Muscle layer of colon (tissue), 2 donors: Measurements from ENCODE around the gene PMS1.
A peak's percentile ranks its signal among the peaks of the same experiment; 100 is the strongest.

Experiments used
- H3K27ac ChIP-seq: one replicate; pipeline ENCODE4 v1.7.0; 2013; ENCODE audit warnings: low read depth, mild to moderate bottlenecking, low read length, moderate library complexity
- H3K27me3 ChIP-seq, 2 donors: one replicate each; pipeline ENCODE4 v1.7.0; 2013; ENCODE audit warnings: low read length in 2 of 2, mild to moderate bottlenecking in 2 of 2; ENCODE audit not compliant: insufficient read depth in 2 of 2, control insufficient read depth in 1 of 2
- H3K36me3 ChIP-seq: one replicate; pipeline ENCODE4 v1.7.0; 2013; ENCODE audit warnings: mild to moderate bottlenecking, low read length; ENCODE audit not compliant: insufficient read depth
- H3K4me1 ChIP-seq: one replicate; pipeline ENCODE4 v1.7.0; 2013; ENCODE audit warnings: mild to moderate bottlenecking, low read length; ENCODE audit not compliant: insufficient read depth
- H3K4me3 ChIP-seq, 2 donors: one replicate each; pipeline ENCODE4 v1.7.0; 2013; ENCODE audit warnings: low read length in 2 of 2, low read depth in 1 of 2, mild to moderate bottlenecking in 1 of 2, moderate library complexity in 1 of 2
- H3K9ac ChIP-seq: one replicate; pipeline ENCODE4 v1.7.0; 2013; ENCODE audit warnings: low read length
- H3K9me3 ChIP-seq: one replicate; pipeline ENCODE4 v1.7.0; 2013; ENCODE audit warnings: mild to moderate bottlenecking, low read length
- donor health status: abdominal sarcoma.
- donor health status: Adenocarcinoma of cecum.

The PMS1 gene

GRCh38 chr2:189783451-189783926 is 761 bp upstream of the PMS1 start:
- Histone ChIP-seq H3K4me1 (peaks cover 22% of the 10 kb centered on the region), H3K36me3 (peaks cover 19% of the 10 kb centered on the region), H3K4me3 (peak overlapping the region; percentile 83 to 86), H3K9me3 (no peaks in the 10 kb centered on the region), H3K27me3 (no peaks in the 10 kb centered on the region), H3K27ac (peak overlapping the region; percentile 96), H3K9ac (peak overlapping the region; percentile 55)

- H3K27me3 ChIP-seq: no peaks in the 10 kb centered on the region
- peaks cover 16% of the 10 kb centered on the region for H3K36me3 ChIP-seq
- no peaks in the 10 kb centered on the region for H3K4me1 ChIP-seq
- no peak overlapping the region for H3K4me3 ChIP-seq
- H3K9ac ChIP-seq: no peak overlapping the region
- H3K27ac ChIP-seq: no peak overlapping the region
- H3K9me3 ChIP-seq: no peaks in the 10 kb centered on the region
Measured at GRCh38 chr2:189791338-189792042, 7.2 kb downstream of the PMS1 start.

GRCh38 chr2:189794310-189794709 is 10.1 kb downstream of the PMS1 start:
- Histone ChIP-seq H3K9ac (no peak overlapping the region), H3K4me3 (no peak overlapping the region), H3K27me3 (no peaks in the 10 kb centered on the region), H3K27ac (no peak overlapping the region), H3K9me3 (no peaks in the 10 kb centered on the region), H3K4me1 (peaks cover 9% of the 10 kb centered on the region), H3K36me3 (peaks cover 22% of the 10 kb centered on the region)

GRCh38 chr2:189797902-189798301 is 13.7 kb downstream of the PMS1 start:
- H3K9me3 ChIP-seq: no peaks in the 10 kb centered on the region
- H3K9ac ChIP-seq: no peak overlapping the region
- H3K27me3 ChIP-seq: no peaks in the 10 kb centered on the region
- peaks cover 21% of the 10 kb centered on the region for H3K36me3 ChIP-seq
- H3K4me3 ChIP-seq: no peak overlapping the region
- H3K27ac ChIP-seq: no peak overlapping the region
- H3K4me1 ChIP-seq: peaks cover 9% of the 10 kb centered on the region

GRCh38 chr2:189798312-189799029 is 14.2 kb downstream of the PMS1 start:
- Histone ChIP-seq H3K4me3 (no peak overlapping the region), H3K36me3 (peaks cover 15% of the 10 kb centered on the region), H3K4me1 (peaks cover 9% of the 10 kb centered on the region), H3K9ac (no peak overlapping the region), H3K27ac (no peak overlapping the region), H3K9me3 (no peaks in the 10 kb centered on the region), H3K27me3 (no peaks in the 10 kb centered on the region)

- Histone ChIP-seq H3K9me3 (no peaks in the 10 kb centered on the region), H3K4me3 (no peak overlapping the region), H3K27ac (no peak overlapping the region), H3K27me3 (no peaks in the 10 kb centered on the region), H3K9ac (no peak overlapping the region), H3K4me1 (peaks cover 9% of the 10 kb centered on the region), H3K36me3 (peaks cover 12% of the 10 kb centered on the region)
Measured at GRCh38 chr2:189799030-189799331, 14.7 kb downstream of the PMS1 start.

- no peak overlapping the region for H3K27ac ChIP-seq
- peaks cover 9% of the 10 kb centered on the region for H3K4me1 ChIP-seq
- H3K36me3 ChIP-seq: peaks cover 12% of the 10 kb centered on the region
- no peaks in the 10 kb centered on the region for H3K27me3 ChIP-seq
- no peak overlapping the region for H3K9ac ChIP-seq
- no peaks in the 10 kb centered on the region for H3K9me3 ChIP-seq
- no peak overlapping the region for H3K4me3 ChIP-seq
Measured at GRCh38 chr2:189799531-189799930, 15.3 kb downstream of the PMS1 start.

- H3K9ac ChIP-seq: no peak overlapping the region
- H3K9me3 ChIP-seq: no peaks in the 10 kb centered on the region
- H3K27ac ChIP-seq: no peak overlapping the region
- peaks cover under 1% of the 10 kb centered on the region for H3K36me3 ChIP-seq
- no peaks in the 10 kb centered on the region for H3K27me3 ChIP-seq
- no peak overlapping the region for H3K4me3 ChIP-seq
- H3K4me1 ChIP-seq: peaks cover 9% of the 10 kb centered on the region
Measured at GRCh38 chr2:189802396-189802912, 18.2 kb downstream of the PMS1 start.

GRCh38 chr2:189803431-189803830 is 19.2 kb downstream of the PMS1 start:
- Histone ChIP-seq H3K4me1 (peaks cover 2% of the 10 kb centered on the region), H3K4me3 (no peak overlapping the region), H3K36me3 (no peaks in the 10 kb centered on the region), H3K27ac (no peak overlapping the region), H3K27me3 (no peaks in the 10 kb centered on the region), H3K9me3 (no peaks in the 10 kb centered on the region), H3K9ac (no peak overlapping the region)

GRCh38 chr2:189818249-189819038 is 34.2 kb downstream of the PMS1 start:
- no peaks in the 10 kb centered on the region for H3K27me3 ChIP-seq
- peaks cover 8% of the 10 kb centered on the region for H3K36me3 ChIP-seq
- H3K9me3 ChIP-seq: no peaks in the 10 kb centered on the region
- no peak overlapping the region for H3K9ac ChIP-seq
- H3K4me1 ChIP-seq: no peaks in the 10 kb centered on the region
- no peak overlapping the region for H3K4me3 ChIP-seq
- H3K27ac ChIP-seq: no peak overlapping the region

- H3K9ac ChIP-seq: no peak overlapping the region
- no peaks in the 10 kb centered on the region for H3K27me3 ChIP-seq
- H3K4me1 ChIP-seq: no peaks in the 10 kb centered on the region
- no peaks in the 10 kb centered on the region for H3K9me3 ChIP-seq
- H3K27ac ChIP-seq: no peak overlapping the region
- peaks cover 8% of the 10 kb centered on the region for H3K36me3 ChIP-seq
- H3K4me3 ChIP-seq: no peak overlapping the region
Measured at GRCh38 chr2:189819297-189819704, 35.1 kb downstream of the PMS1 start.
